OCI-LY1 (cell line): ENCODE results near the gene ONECUT3.

Experiments used
- H2AFZ ChIP-seq: fragments of 200-600 bp; sonication (generic), shearing (Covaris generic); 2 replicates; pipeline ENCODE4 v1.6.0; 2014; ENCODE audit warnings: antibody characterized with exemption, mild to moderate bottlenecking, low read length
- H3F3A ChIP-seq: fragments of 200-600 bp; sonication (generic), shearing (Covaris generic); 2 replicates; pipeline ENCODE4 v1.6.0; 2014; ENCODE audit warnings: mild to moderate bottlenecking, antibody characterized with exemption, low read length, moderate library complexity; ENCODE audit not compliant: insufficient read depth
- H3K27ac ChIP-seq: fragments of 200-600 bp; sonication (generic); 2 replicates; pipeline ENCODE4 v1.5.1; 2014; ENCODE audit warnings: low read length, mixed run types, mild to moderate bottlenecking, low read depth; ENCODE audit not compliant: poor library complexity, severe bottlenecking
- H3K27me3 ChIP-seq: fragments of 200-600 bp; sonication (generic); 2 replicates; pipeline ENCODE4 v1.6.0; 2014; ENCODE audit warnings: antibody characterized with exemption, mild to moderate bottlenecking, low read length, moderate library complexity; ENCODE audit not compliant: insufficient read depth
- H3K36me3 ChIP-seq: fragments of 200-600 bp; sonication (generic); 2 replicates; pipeline ENCODE4 v1.6.1; 2014; ENCODE audit warnings: mild to moderate bottlenecking, antibody characterized with exemption, low read length, moderate library complexity, mixed read lengths; ENCODE audit not compliant: insufficient read depth
- H3K4me1 ChIP-seq: fragments of 200-600 bp; sonication (generic); 2 replicates; pipeline ENCODE4 v1.5.1; 2014; ENCODE audit warnings: mild to moderate bottlenecking, low read length, moderate library complexity; ENCODE audit not compliant: insufficient read depth, severe bottlenecking
- H3K4me2 ChIP-seq: fragments of 200-600 bp; sonication (generic), shearing (Covaris generic); 2 replicates; pipeline ENCODE4 v1.6.1; 2014; ENCODE audit warnings: low read length
- H3K4me3 ChIP-seq: fragments of 200-600 bp; sonication (generic); 2 replicates; pipeline ENCODE4 v1.5.1; 2014; ENCODE audit warnings: low read length, low read depth, mild to moderate bottlenecking, mixed read lengths; ENCODE audit not compliant: poor library complexity, severe bottlenecking
- H3K79me2 ChIP-seq: fragments of 200-600 bp; shearing (Covaris generic); 2 replicates; pipeline ENCODE4 v1.6.1; 2016; ENCODE audit warnings: mixed run types, low read length, mixed read lengths; ENCODE audit not compliant: insufficient read depth
- H3K9ac ChIP-seq: fragments of 200-600 bp; sonication (generic), shearing (Covaris generic); 2 replicates; pipeline ENCODE4 v1.6.1; 2014; ENCODE audit warnings: mild to moderate bottlenecking, low read length, mixed read lengths
- H3K9me2 ChIP-seq: fragments of 200-600 bp; sonication (generic), shearing (Covaris generic); 2 replicates; pipeline ENCODE4 v1.6.1; 2014; ENCODE audit warnings: low read depth, mild to moderate bottlenecking, low read length, mixed read lengths
- H3K9me3 ChIP-seq: fragments of 200-600 bp; shearing (Covaris generic); 2 replicates; pipeline ENCODE4 v1.6.1; 2014; ENCODE audit warnings: low read length, mixed read lengths
- H4K20me1 ChIP-seq: fragments of 200-600 bp; sonication (generic), shearing (Covaris generic); 2 replicates; pipeline ENCODE4 v1.6.0; 2016; ENCODE audit warnings: mild to moderate bottlenecking, low read length; ENCODE audit not compliant: insufficient read depth
- CTCF ChIP-seq: fragments of 200-600 bp; sonication (generic), shearing (Covaris generic); IDR thresholded peaks from 2 replicates; pipeline ENCODE4 v1.5.1; 2017; ENCODE audit warnings: mild to moderate bottlenecking, antibody characterized with exemption, low read length, moderate library complexity, mixed read lengths
- EZH2 ChIP-seq: fragments of 200-600 bp; sonication (generic), shearing (Covaris generic); IDR thresholded peaks from 2 replicates; pipeline ENCODE4 v1.8.0; 2017; ENCODE audit warnings: borderline replicate concordance, mixed run types, mild to moderate bottlenecking, antibody characterized with exemption, low read length, moderate library complexity, mixed read lengths

ONECUT3 gene

GRCh38 chr19:1785310-1785709, 32.0 kb downstream of the ONECUT3 start:
- Histone ChIP-seq H3K9me2 (no peaks in the 10 kb centered on the region), H3K4me3 (no peak overlapping the region), H3K36me3 (no peaks in the 10 kb centered on the region), H4K20me1 (no peaks in the 10 kb centered on the region), H3K9ac (no peak overlapping the region), H3K79me2 (no peaks in the 10 kb centered on the region), H3K27ac (no peak overlapping the region), H3K9me3 (peaks cover 4% of the 10 kb centered on the region), H2AFZ (no peak overlapping the region), H3K4me1 (peaks cover 6% of the 10 kb centered on the region), H3K27me3 (peaks cover 16% of the 10 kb centered on the region; the same call in 1 of the 2 replicates), H3F3A (no peaks in the 10 kb centered on the region), H3K4me2 (no peak overlapping the region)
- TF ChIP-seq EZH2 = no peak
- TF ChIP-seq CTCF = no peak

DNA sequence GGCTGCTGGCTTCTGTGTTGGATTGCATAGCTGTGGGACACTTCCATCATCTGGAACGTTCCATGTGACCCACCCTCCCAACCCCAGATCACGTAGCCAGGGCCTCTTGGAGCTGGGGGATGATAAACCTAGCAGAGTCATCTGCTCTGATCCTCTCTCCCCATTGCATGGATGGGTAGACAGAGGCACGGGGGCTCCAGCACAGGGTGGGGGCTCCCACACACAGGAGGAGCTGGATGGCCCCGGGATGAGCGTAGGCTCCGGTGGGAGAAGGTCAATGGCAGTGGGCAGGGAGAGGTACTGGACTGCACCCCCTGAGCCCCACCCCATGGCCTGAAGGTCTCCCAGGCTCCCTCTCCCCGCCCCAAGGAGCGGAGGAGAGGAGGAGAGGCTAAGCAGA, 33.4 kb downstream of the ONECUT3 start:
- H3K9me2 ChIP-seq = no peaks in the 10 kb centered on the region
- H3K9ac ChIP-seq = no peak overlapping the region
- no peaks in the 10 kb centered on the region for H4K20me1 ChIP-seq
- no peaks in the 10 kb centered on the region for H3K36me3 ChIP-seq
- TF ChIP-seq CTCF = no peak
- TF ChIP-seq EZH2 = no peak
- H3K79me2 ChIP-seq = no peaks in the 10 kb centered on the region
- no peak overlapping the region for H2AFZ ChIP-seq
- peaks cover 4% of the 10 kb centered on the region for H3K9me3 ChIP-seq
- H3K27ac ChIP-seq = no peak overlapping the region
- H3F3A ChIP-seq = no peaks in the 10 kb centered on the region
- H3K4me3 ChIP-seq = no peak overlapping the region
- no peak overlapping the region for H3K4me2 ChIP-seq
- peaks cover 16% of the 10 kb centered on the region; the same call in 1 of the 2 replicates for H3K27me3 ChIP-seq
- peaks cover 6% of the 10 kb centered on the region for H3K4me1 ChIP-seq

DNA sequence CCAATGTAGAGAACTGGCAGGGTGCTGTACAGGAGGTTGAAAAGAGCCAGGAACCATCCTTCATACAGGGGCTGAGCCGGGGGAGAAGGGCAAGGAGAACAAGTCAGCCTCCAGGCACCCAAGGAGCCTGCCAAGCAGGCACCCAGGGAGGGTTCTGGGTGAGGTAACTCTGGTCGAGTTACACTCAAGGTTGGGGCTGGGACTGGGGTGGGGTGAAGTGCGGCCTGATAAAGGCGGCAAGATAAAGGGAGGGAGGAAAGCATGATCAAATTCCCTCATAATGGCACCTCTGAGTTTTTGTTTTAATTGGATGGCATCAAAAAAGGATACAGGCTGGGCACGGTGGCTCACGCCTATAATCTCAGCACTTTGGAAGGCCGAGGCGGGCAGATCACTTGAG, 33.8 kb downstream of the ONECUT3 start:
- H2AFZ ChIP-seq = no peak overlapping the region
- no peak overlapping the region for H3K9ac ChIP-seq
- peaks cover 15% of the 10 kb centered on the region; the same call in 1 of the 2 replicates for H3K27me3 ChIP-seq
- H3K4me1 ChIP-seq = peaks cover 6% of the 10 kb centered on the region
- H3K79me2 ChIP-seq = no peaks in the 10 kb centered on the region
- H3F3A ChIP-seq = no peaks in the 10 kb centered on the region
- H4K20me1 ChIP-seq = no peaks in the 10 kb centered on the region
- no peaks in the 10 kb centered on the region for H3K9me2 ChIP-seq
- TF ChIP-seq EZH2 = no peak
- no peak for TF ChIP-seq CTCF
- no peak overlapping the region for H3K27ac ChIP-seq
- peaks cover 4% of the 10 kb centered on the region for H3K9me3 ChIP-seq
- no peak overlapping the region for H3K4me3 ChIP-seq
- H3K4me2 ChIP-seq = no peak overlapping the region
- no peaks in the 10 kb centered on the region for H3K36me3 ChIP-seq
